SKM-1 (cell line): ENCODE data around the gene METTL26.

Experiments used
- DNase-seq: peaks from one replicate; lab custom pipeline; 2025; ENCODE audit not compliant: unreplicated experiment; lab: John Stamatoyannopoulos, UW

METTL26 gene

GRCh38 chr16:636206-637080, at the start of gene METTL26:
Gene METTL26, minus strand, starts transcription at chr16:636305. Its CDS starts 15 bp downstream, at chr16:636290.
- peak; percentile 87 for DNase-seq

GRCh38 chr16:684961-685696, 49.0 kb upstream of the METTL26 start:
- DNase-seq, result no peak

- DNase-seq, result peak; percentile 90
Measured at GRCh38 chr16:684071-684794, 48.1 kb upstream of the METTL26 start, which contains the start of gene JMJD8. Gene JMJD8, minus strand, starts transcription at chr16:684334. Its CDS starts 15 bp downstream, at chr16:684319.

- no peak for DNase-seq
Measured at GRCh38 chr16:683396-684070, 47.4 kb upstream of the METTL26 start.

- DNase-seq, result no peak
Measured at GRCh38 chr16:682493-683395, 46.6 kb upstream of the METTL26 start.

- no peak for DNase-seq
Measured at GRCh38 chr16:681746-682427, 45.8 kb upstream of the METTL26 start.

GRCh38 chr16:680967-681745, 45.1 kb upstream of the METTL26 start:
- no peak for DNase-seq

GRCh38 chr16:680625-680945, 44.5 kb upstream of the METTL26 start:
- no peak for DNase-seq

GRCh38 chr16:679814-680624, 43.9 kb upstream of the METTL26 start, which contains the start of gene STUB1:
Gene STUB1, plus strand, starts transcription at chr16:680410. Its CDS starts 116 bp downstream, at chr16:680526.
- peak; percentile 60 for DNase-seq

GRCh38 chr16:678858-679813, 43.0 kb upstream of the METTL26 start:
- no peak for DNase-seq

- DNase-seq, result no peak
Measured at GRCh38 chr16:678209-678857, 42.2 kb upstream of the METTL26 start.

- no peak for DNase-seq
Measured at GRCh38 chr16:677316-678190, 41.4 kb upstream of the METTL26 start.

- no peak for DNase-seq
Measured at GRCh38 chr16:676913-677312, 40.8 kb upstream of the METTL26 start.

GRCh38 chr16:676565-676902, 40.4 kb upstream of the METTL26 start:
- DNase-seq, result no peak

- no peak for DNase-seq
Measured at GRCh38 chr16:675884-676564, 39.9 kb upstream of the METTL26 start.
